Keratinocyte (primary cell): ENCODE data around the gene PLEKHA8. TPM values are rescaled to one million over a fixed set of nuclear protein-coding genes. Genes with fewer than 3 reads are reported as not detected.

Experiments
- DNase-seq: peaks from one replicate; pipeline ENCODE4 v3.0.0-alpha.2; 2011; ENCODE audit warnings: low read depth, missing footprints, low spot score
- FAIRE-seq: peaks from 2 replicates; lab custom pipeline; 2011; peaks lifted over from hg19 to GRCh38; lab: Jason Lieb, UNC
- H2AFZ ChIP-seq: 2 replicates; pipeline ENCODE4 v1.6.0; 2012; ENCODE audit warnings: low read length, control low read depth, inconsistent platforms; ENCODE audit not compliant: control insufficient read depth
- H3K27ac ChIP-seq: 2 replicates; pipeline ENCODE4 v1.5.1; 2011; ENCODE audit warnings: low read length; ENCODE audit not compliant: control insufficient read depth, insufficient read depth
- H3K27me3 ChIP-seq: 3 replicates; pipeline ENCODE4 v1.6.0; 2011; ENCODE audit warnings: low read length; ENCODE audit not compliant: control insufficient read depth, insufficient read depth; ENCODE audit errors: extremely low read depth
- H3K36me3 ChIP-seq, 2 experiments: 2 replicates in 1 of 2; 3 replicates in 1 of 2; pipeline ENCODE4 v1.5.1; 2011; ENCODE audit warnings: low read length in 2 of 2, mild to moderate bottlenecking in 1 of 2; ENCODE audit not compliant: control insufficient read depth in 2 of 2, insufficient read depth in 2 of 2; ENCODE audit errors: extremely low read depth in 1 of 2
- H3K4me1 ChIP-seq: 3 replicates; pipeline ENCODE4 v1.5.1; 2011; ENCODE audit warnings: low read length; ENCODE audit not compliant: control insufficient read depth, insufficient read depth; ENCODE audit errors: extremely low read depth
- H3K4me2 ChIP-seq: 3 replicates; pipeline ENCODE4 v1.6.0; 2011; ENCODE audit warnings: low read depth, low read length; ENCODE audit not compliant: control insufficient read depth, insufficient read depth; ENCODE audit errors: extremely low read depth
- H3K4me3 ChIP-seq, 3 experiments: fragments of 200-600 bp in 1 of 3; sonication (generic) in 1 of 3; 2 replicates in 2 of 3; 3 replicates in 1 of 3; pipeline ENCODE4 v1.5.1; 2011 to 2016; ENCODE audit warnings: low read length in 3 of 3, mild to moderate bottlenecking in 3 of 3, control low read depth in 2 of 3, inconsistent platforms in 1 of 3, low read depth in 1 of 3, mixed read lengths in 1 of 3, mixed run types in 1 of 3, moderate library complexity in 1 of 3; ENCODE audit not compliant: control insufficient read depth in 2 of 3, insufficient read depth in 2 of 3; ENCODE audit errors: extremely low read depth in 1 of 3
- H3K79me2 ChIP-seq: 2 replicates; pipeline ENCODE4 v1.6.0; 2012; ENCODE audit warnings: low read length; ENCODE audit not compliant: control insufficient read depth, insufficient read depth
- H3K9ac ChIP-seq: 3 replicates; pipeline ENCODE4 v1.6.0; 2011; ENCODE audit warnings: low read length; ENCODE audit not compliant: control insufficient read depth, insufficient read depth; ENCODE audit errors: extremely low read depth
- H3K9me1 ChIP-seq: 3 replicates; pipeline ENCODE4 v1.6.0; 2011; ENCODE audit warnings: low read length; ENCODE audit not compliant: control insufficient read depth, insufficient read depth; ENCODE audit errors: extremely low read depth
- H3K9me3 ChIP-seq: 2 replicates; pipeline ENCODE4 v1.5.1; 2012; ENCODE audit warnings: low read depth, low read length; ENCODE audit not compliant: control insufficient read depth
- H4K20me1 ChIP-seq: 3 replicates; pipeline ENCODE4 v1.6.0; 2011; ENCODE audit warnings: low read length; ENCODE audit not compliant: control insufficient read depth, insufficient read depth; ENCODE audit errors: extremely low read depth
- CTCF ChIP-seq, 3 experiments: IDR thresholded peaks in 1 of 3; conservative IDR thresholded peaks in 1 of 3; optimal IDR thresholded peaks in 1 of 3; 2 replicates in 2 of 3; 3 replicates in 1 of 3; pipeline versions ENCODE3 to v1.5.1; 2011; ENCODE audit warnings: low read length in 3 of 3, mild to moderate bottlenecking in 3 of 3, moderate library complexity in 2 of 3, control low read depth in 1 of 3, inconsistent platforms in 1 of 3; ENCODE audit not compliant: insufficient read depth in 2 of 3; ENCODE audit errors: extremely low read depth in 1 of 3
- EZH2 ChIP-seq: IDR thresholded peaks from one replicate; pipeline ENCODE4 v1.6.1; 2012; ENCODE audit warnings: inconsistent platforms, mild to moderate bottlenecking, low read length, moderate library complexity
- dilution Hi-C: fragments of 300-500 bp; cut with MboI; formaldehyde crosslinking; loops from one replicate; pipeline ENCODE4 v1.7.0; 2020; ENCODE audit warnings: low sequenced_read_pairs; ENCODE audit not compliant: extremely low pct_ligation_motif_present
- polyA plus RNA-seq, 5 experiments: library from polyadenylated mRNA; depleted of rRNA in 3 of 5; stranded (reverse) in 3 of 5; stranded (forward) in 1 of 5; unstranded in 1 of 5; fragments of >200 nt; gene quantifications; 1 replicate in 1 of 5; 2 replicates in 3 of 5; 3 replicates in 1 of 5; pipeline versions ENCODE4 v1.2.1 to v1.2.3, GENCODE V29; 2011 to 2012; ENCODE audit warnings: missing spikeins in 2 of 5, low read depth in 1 of 5, low replicate concordance in 1 of 5

PLEKHA8 gene
- polyA plus RNA-seq, 1 donor (not counting 4 experiments of a cell fraction or from before 2014, with no cell fraction given), result 9.6 TPM

- H2AFZ ChIP-seq, result peak overlapping the region; percentile 80
- FAIRE-seq (no peak), DNase-seq (no peak)
- H3K9ac ChIP-seq, result peak overlapping the region; percentile 88
- peaks cover 9% of the 10 kb centered on the region for H3K4me1 ChIP-seq
- H3K27me3 ChIP-seq, result no peaks in the 10 kb centered on the region
- H3K27ac ChIP-seq, result no peak overlapping the region
- H3K4me3 ChIP-seq, result peak overlapping the region; percentile 36 to 69 (median 40)
- H3K9me1 ChIP-seq, result no peaks in the 10 kb centered on the region
- no peaks in the 10 kb centered on the region for H4K20me1 ChIP-seq
- peak overlapping the region; percentile 79 for H3K4me2 ChIP-seq
- peaks cover 2% of the 10 kb centered on the region for H3K79me2 ChIP-seq
- no peaks in the 10 kb centered on the region for H3K9me3 ChIP-seq
- dilution Hi-C loops, result no loop called here
- no peaks in the 10 kb centered on the region for H3K36me3 ChIP-seq
- no peak for TF ChIP-seq CTCF (optimal IDR thresholded peaks at IDR 0.05 in 1 of 3, IDR thresholded peaks at IDR 0.05 in 1 of 3, conservative IDR thresholded peaks at IDR 0.05 in 1 of 3; ENCODE audit: extremely low read depth in 1 of 3, insufficient read depth in 2 of 3, low read length in 3 of 3)
- no peak for TF ChIP-seq EZH2
These were observed 105.8 kb downstream of the PLEKHA8 start for GRCh38 chr7:30133736-30134610.

- FAIRE-seq (no peak), DNase-seq (peak; percentile 44)
- TF ChIP-seq EZH2, result no peak
- no peak for TF ChIP-seq CTCF (optimal IDR thresholded peaks at IDR 0.05 in 1 of 3, IDR thresholded peaks at IDR 0.05 in 1 of 3, conservative IDR thresholded peaks at IDR 0.05 in 1 of 3; ENCODE audit: extremely low read depth in 1 of 3, insufficient read depth in 2 of 3, low read length in 3 of 3)
- Histone ChIP-seq H3K4me3 (peak within 1 kb of the TSS; percentile 76 to 93 (median 83)), H3K36me3 (no peaks in the 10 kb centered on the region), H3K9ac (peak within 1 kb of the TSS; percentile 88), H3K79me2 (peaks cover 2% of the 10 kb centered on the region), H3K27me3 (no peaks in the 10 kb centered on the region), H3K9me1 (no peaks in the 10 kb centered on the region), H3K9me3 (no peaks in the 10 kb centered on the region), H3K27ac (peak within 1 kb of the TSS; percentile 74), H3K4me1 (peaks cover 9% of the 10 kb centered on the region), H3K4me2 (peak within 1 kb of the TSS; percentile 87), H2AFZ (peak within 1 kb of the TSS; percentile 92), H4K20me1 (no peaks in the 10 kb centered on the region)
- dilution Hi-C loops, result no loop called here
These were observed 106.5 kb downstream of the PLEKHA8 start, which contains the start of gene MTURN for GRCh38 chr7:30134611-30135300. TSS of gene MTURN (plus strand) at chr7:30134986. CDS start at chr7:30135137, 151 bp downstream.
